Measurements from ENCODE around the gene DENND4A. TPM values are rescaled to one million over a fixed set of nuclear protein-coding genes. Genes with fewer than 3 reads are reported as not detected.

Gene DENND4A
- total RNA-seq, 2 donors from 2014 or later = 25.6 to 57.7 TPM

- Histone ChIP-seq H3K9me3 (no peaks in the 10 kb centered on the region), H3K36me3 (peaks cover 3% of the 10 kb centered on the region), H3K4me1 (ENCODE audit: control insufficient read depth in 1 of 2, low read depth in 2 of 2) (no peaks in the 10 kb centered on the region), H3K27me3 (replicated peaks; ENCODE audit: insufficient read depth) (no peaks in the 10 kb centered on the region), H3K4me3 (no peak overlapping the region), H3K27ac (no peak overlapping the region)
- DNase-seq (ENCODE audit: low spot score) = no peak
- TF ChIP-seq, protein P1, sequence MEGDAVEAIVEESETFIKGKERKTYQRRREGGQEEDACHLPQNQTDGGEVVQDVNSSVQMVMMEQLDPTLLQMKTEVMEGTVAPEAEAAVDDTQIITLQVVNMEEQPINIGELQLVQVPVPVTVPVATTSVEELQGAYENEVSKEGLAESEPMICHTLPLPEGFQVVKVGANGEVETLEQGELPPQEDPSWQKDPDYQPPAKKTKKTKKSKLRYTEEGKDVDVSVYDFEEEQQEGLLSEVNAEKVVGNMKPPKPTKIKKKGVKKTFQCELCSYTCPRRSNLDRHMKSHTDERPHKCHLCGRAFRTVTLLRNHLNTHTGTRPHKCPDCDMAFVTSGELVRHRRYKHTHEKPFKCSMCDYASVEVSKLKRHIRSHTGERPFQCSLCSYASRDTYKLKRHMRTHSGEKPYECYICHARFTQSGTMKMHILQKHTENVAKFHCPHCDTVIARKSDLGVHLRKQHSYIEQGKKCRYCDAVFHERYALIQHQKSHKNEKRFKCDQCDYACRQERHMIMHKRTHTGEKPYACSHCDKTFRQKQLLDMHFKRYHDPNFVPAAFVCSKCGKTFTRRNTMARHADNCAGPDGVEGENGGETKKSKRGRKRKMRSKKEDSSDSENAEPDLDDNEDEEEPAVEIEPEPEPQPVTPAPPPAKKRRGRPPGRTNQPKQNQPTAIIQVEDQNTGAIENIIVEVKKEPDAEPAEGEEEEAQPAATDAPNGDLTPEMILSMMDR (IDR thresholded peaks at IDR 0.05) = no peak
- ATAC-seq (ENCODE audit: insufficient number of reproducible peaks, low FRiP score, low read depth) = no peak
These were observed 116.0 kb downstream of the DENND4A start for GRCh38 chr15:65676123-65676522.

GRCh38 chr15:65675551-65675950, 116.5 kb downstream of the DENND4A start:
- Histone ChIP-seq H3K4me1 (ENCODE audit: control insufficient read depth in 1 of 2, low read depth in 2 of 2) (no peaks in the 10 kb centered on the region), H3K4me3 (no peak overlapping the region), H3K9me3 (no peaks in the 10 kb centered on the region), H3K36me3 (peaks cover 9% of the 10 kb centered on the region), H3K27ac (no peak overlapping the region), H3K27me3 (replicated peaks; ENCODE audit: insufficient read depth) (no peaks in the 10 kb centered on the region)
- ATAC-seq (ENCODE audit: insufficient number of reproducible peaks, low FRiP score, low read depth) = no peak
- TF ChIP-seq, protein P1 (IDR thresholded peaks at IDR 0.05) = no peak
- no peak for DNase-seq (ENCODE audit: low spot score)

- H3K4me1 ChIP-seq (ENCODE audit: control insufficient read depth in 1 of 2, low read depth in 2 of 2) = no peaks in the 10 kb centered on the region
- no peak overlapping the region for H3K27ac ChIP-seq
- H3K9me3 ChIP-seq = no peaks in the 10 kb centered on the region
- no peaks in the 10 kb centered on the region for H3K27me3 ChIP-seq (replicated peaks; ENCODE audit: insufficient read depth)
- peaks cover 17% of the 10 kb centered on the region for H3K36me3 ChIP-seq
- DNase-seq (ENCODE audit: low spot score) (no peak), ATAC-seq (ENCODE audit: insufficient number of reproducible peaks, low FRiP score, low read depth) (no peak)
- no peak overlapping the region for H3K4me3 ChIP-seq
- TF ChIP-seq, protein P1 (IDR thresholded peaks at IDR 0.05) = no peak
These were observed 125.8 kb downstream of the DENND4A start for GRCh38 chr15:65666257-65666656.

GRCh38 chr15:65663521-65663920, 128.6 kb downstream of the DENND4A start:
- H3K4me1 ChIP-seq (ENCODE audit: control insufficient read depth in 1 of 2, low read depth in 2 of 2) = no peaks in the 10 kb centered on the region
- H3K27ac ChIP-seq = no peak overlapping the region
- no peak for DNase-seq (ENCODE audit: low spot score)
- H3K27me3 ChIP-seq (replicated peaks; ENCODE audit: insufficient read depth) = no peaks in the 10 kb centered on the region
- no peak for ATAC-seq (ENCODE audit: insufficient number of reproducible peaks, low FRiP score, low read depth)
- peaks cover 5% of the 10 kb centered on the region for H3K36me3 ChIP-seq
- H3K9me3 ChIP-seq = no peaks in the 10 kb centered on the region
- no peak overlapping the region for H3K4me3 ChIP-seq
- TF ChIP-seq, protein P1 (IDR thresholded peaks at IDR 0.05) = no peak

GRCh38 chr15:65660927-65661326, 131.2 kb downstream of the DENND4A start:
- no peak for DNase-seq (ENCODE audit: low spot score)
- Histone ChIP-seq H3K9me3 (no peaks in the 10 kb centered on the region), H3K4me3 (no peak overlapping the region), H3K27ac (no peak overlapping the region), H3K27me3 (replicated peaks; ENCODE audit: insufficient read depth) (no peaks in the 10 kb centered on the region), H3K4me1 (ENCODE audit: control insufficient read depth in 1 of 2, low read depth in 2 of 2) (no peaks in the 10 kb centered on the region), H3K36me3 (peaks cover 7% of the 10 kb centered on the region)
- TF ChIP-seq, protein P1 (IDR thresholded peaks at IDR 0.05) = no peak
- ATAC-seq (ENCODE audit: insufficient number of reproducible peaks, low FRiP score, low read depth) = no peak

Data from thoracic aorta (tissue), 2 donors.